NCI-H2171 treated with DMSO at 0.1 percent for 48 hours (cell line): ENCODE measurements around the gene TMEM165.
"Not testable (repeated sequence)": the region's sequence is repeated elsewhere in the genome, so short reads cannot be mapped to it uniquely, and the experiment has no call there.

Experiments used
- DNase-seq: peaks from one replicate; lab custom pipeline; 2025; lab: John Stamatoyannopoulos, UW

Gene TMEM165, protein sequence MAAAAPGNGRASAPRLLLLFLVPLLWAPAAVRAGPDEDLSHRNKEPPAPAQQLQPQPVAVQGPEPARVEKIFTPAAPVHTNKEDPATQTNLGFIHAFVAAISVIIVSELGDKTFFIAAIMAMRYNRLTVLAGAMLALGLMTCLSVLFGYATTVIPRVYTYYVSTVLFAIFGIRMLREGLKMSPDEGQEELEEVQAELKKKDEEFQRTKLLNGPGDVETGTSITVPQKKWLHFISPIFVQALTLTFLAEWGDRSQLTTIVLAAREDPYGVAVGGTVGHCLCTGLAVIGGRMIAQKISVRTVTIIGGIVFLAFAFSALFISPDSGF

DNA sequence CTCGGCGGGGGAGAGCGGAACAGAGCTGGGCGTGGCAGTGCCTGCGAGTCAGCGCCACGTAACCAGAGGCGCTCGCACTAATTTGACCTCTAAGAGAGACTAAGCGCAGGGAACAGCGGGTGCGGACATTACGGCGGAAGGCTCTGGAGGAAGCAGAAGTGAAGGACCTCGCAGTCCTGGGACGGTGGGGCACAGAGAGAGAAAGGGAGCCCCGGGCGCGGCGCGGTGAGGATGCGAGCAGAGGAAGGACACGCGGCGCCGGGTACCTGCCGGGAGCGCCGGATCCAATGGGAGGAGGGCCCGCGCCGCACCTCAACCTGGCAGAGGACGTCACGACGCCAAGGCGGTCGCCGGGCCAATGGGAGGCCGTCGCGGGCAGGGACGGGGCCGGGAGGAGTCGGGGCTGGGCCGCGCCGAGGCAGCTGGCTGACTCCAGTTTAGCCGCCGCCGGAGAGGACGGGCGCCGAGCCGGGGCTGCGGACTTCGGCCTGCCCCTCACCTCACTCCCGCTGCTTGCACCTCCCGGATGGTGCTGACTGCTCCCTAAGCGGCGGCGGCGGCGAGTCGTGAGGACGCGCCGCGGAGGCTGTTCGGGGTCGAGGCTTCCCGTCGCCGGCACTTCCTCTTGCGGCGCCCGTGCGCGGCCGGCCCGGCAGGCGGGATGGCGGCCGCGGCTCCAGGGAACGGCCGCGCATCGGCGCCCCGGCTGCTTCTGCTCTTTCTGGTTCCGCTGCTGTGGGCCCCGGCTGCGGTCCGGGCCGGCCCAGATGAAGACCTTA, at the start of gene TMEM165:
TMEM165 (plus strand) TSS at position 429 of the 779 bp plus-strand sequence; CDS start at position 662, 233 bp downstream.
- peak; percentile 74 for DNase-seq

DNA sequence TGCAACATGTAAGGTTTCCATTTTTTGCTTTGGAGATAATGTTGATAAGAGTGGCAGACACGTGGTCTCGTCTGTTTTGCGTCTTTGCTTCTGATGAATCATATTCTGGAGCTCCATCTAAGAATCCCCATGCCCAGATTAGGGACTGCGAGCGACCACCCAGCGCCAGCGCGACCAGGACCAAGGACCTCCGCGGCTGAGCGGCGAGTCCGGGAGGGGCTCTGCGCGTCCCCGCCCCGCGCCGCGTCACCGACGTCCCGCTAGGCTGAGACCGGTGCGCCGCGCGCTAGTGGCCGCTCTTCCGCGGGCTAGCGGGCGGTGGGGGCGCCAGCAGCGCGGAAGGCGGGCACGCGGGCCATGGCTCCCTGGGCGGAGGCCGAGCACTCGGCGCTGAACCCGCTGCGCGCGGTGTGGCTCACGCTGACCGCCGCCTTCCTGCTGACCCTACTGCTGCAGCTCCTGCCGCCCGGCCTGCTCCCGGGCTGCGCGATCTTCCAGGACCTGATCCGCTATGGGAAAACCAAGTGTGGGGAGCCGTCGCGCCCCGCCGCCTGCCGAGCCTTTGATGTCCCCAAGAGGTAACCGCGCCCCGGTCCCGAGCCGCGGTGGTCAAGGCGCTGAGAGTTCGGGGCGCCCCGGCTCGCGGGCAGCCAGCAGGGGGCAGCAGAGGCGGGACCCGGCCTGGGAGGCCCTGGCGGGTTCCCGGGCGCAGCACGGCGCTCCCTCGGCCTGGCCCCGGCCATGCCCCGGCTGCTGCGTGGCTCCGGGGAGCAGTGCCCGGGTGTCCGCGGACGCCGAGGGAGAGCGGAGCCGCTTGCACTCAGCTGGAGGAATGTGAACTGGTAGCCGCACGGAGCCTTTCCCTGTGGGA, 49.5 kb upstream of the TMEM165 start, which contains the start of gene SRD5A3:
SRD5A3 (plus strand) TSS at position 263 of the 871 bp plus-strand sequence; CDS start at position 358, 95 bp downstream.
- DNase-seq, result peak; percentile 64

DNA sequence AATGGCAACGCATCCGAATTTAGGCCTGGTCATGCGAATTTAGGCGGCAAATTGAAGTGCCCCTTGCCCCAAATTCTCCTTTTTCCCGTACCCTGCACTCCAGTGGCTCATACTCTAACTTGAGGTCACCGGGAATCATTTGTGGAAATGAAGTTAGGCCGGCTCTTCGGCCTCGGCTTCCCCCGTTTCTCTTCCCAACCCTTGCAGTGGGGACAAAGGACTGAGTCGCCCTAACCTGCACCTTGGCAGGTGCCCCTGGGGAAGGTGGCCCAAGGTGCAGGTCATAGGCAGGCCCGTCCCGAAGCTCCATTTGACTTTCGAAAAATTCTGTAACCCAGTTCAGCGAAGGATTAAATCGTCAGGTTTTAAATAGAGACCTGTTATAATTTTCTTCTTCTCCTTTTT, 48.9 kb upstream of the TMEM165 start:
- no peak for DNase-seq

DNA sequence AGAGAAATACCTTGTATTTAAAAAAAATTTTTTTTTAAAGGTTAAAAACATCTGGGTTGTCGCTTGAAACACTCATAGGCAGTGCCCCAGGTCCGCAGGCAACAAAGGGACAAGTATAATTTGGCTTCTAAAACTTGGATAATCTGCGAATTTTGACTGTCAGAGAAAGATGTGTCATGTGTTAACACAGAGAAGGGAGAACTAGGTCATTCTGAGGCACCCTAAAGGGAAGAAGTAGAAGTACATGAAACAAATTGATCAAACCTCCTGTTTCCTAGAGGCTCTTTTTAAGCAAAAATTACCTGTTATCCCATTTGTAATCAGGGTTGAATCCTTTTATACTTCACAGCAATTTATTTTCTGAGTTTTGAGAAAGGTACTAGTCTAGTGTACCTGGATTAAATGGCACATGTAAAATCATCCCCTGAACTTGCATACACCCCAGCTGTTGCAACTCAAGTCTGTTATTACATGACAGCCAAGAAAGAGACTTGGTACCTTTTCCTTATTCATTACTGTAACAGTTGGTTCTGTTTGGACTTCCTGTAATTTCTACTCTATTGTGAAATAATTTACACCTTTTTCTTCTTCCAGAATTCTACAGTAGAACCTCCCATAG, 48.0 kb upstream of the TMEM165 start:
- no peak for DNase-seq

DNA sequence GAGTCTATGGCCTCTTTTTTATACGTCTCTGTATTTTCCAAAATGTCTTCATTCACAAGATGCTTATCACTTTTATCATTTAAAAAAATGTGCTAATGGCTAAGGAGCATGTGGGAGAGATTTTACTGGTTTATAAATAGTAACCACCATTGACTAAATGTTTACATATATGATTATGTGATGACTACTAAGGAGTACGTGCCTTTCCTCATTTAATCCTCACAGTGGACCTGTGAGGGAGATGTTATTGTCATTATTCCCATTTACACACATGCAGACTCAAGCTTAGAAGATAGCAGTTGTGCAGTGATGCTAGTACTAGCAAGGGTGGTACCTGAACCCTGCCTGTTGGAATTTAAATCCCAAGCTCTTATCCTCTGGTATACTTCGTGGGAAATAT, 47.3 kb upstream of the TMEM165 start:
- DNase-seq, result no peak

DNA sequence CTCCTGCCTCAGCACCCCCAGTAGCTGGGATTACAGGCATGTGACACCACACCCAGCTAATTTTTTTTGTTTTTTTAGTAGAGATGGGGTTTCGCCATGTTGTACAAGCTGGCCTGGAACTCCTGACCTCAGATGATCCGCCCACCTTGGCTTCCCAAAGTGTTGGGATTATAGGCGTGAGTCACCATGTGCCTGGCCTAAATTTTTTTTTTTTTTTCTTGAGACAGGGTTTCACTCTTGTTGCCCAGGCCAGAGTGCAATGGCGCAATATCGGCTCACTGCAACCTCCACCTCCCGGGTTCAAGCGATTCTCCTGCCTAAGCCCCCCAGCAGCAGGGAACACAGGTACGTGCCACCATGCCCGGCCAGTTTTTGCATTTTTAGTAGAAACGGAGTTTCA, 44.9 kb upstream of the TMEM165 start:
- not testable (repeated sequence) for DNase-seq

DNA sequence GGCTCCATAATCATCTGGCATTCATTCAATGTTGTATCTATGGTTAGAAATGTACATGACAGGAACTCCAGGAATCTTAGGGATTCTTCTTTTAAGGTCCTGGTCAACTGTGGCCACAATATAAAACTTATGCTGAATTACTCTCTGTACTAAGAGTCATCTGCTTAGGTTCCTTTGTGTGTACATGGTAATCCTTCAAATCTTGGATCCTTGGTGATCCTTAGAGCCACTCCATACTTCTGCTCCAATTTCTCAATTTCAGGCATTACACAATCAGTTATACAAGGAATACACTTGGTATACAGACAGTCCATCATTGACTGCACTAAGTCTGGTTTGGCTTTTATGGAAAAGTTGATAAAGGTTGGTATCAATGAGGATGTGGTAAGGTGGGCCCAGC, 43.9 kb upstream of the TMEM165 start:
- DNase-seq, result no peak

DNA sequence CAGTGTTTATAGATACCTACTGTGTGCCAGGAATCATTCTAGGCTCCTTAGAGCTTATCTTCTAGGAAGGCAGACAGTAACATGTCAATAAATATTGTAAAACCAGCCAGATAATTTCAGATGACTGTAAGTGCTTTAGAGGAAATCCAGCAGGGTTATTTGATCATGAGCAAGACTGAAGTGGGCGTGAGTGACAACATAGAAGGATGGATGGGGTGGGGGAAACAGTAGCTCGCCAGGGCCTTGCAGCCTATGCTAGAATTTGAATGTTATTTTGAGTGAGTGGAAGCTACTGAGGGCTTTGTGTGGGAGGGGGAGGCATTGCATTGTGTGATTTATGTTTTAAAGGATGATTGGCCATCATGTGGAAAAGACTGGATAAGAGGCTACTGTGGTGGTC, 43.0 kb upstream of the TMEM165 start:
- no peak for DNase-seq

DNA sequence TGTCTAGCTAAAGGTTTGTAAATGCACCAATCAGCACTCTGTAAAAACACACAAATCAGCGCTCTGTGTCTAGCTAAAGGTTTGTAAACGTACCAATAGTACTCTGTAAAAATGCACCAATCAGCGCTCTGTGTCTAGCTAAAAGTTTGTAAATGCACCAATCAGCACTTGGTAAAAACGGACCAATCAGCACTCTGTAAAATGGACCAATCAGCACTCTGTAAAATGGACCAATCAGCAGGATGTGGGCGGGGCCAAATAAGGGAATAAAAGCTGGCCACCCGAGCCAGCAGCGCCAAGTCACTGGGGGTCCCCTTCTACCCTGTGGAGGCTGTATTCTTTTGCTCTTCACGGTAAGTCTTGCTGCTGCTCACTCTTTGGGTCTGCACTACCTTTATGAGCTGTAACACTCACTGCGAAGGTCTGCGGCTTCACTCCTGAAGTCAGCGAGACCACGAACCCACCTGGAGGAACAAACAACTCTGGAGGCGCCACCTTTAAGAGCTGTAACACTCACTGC, 42.5 kb upstream of the TMEM165 start:
- not testable (repeated sequence) for DNase-seq

DNA sequence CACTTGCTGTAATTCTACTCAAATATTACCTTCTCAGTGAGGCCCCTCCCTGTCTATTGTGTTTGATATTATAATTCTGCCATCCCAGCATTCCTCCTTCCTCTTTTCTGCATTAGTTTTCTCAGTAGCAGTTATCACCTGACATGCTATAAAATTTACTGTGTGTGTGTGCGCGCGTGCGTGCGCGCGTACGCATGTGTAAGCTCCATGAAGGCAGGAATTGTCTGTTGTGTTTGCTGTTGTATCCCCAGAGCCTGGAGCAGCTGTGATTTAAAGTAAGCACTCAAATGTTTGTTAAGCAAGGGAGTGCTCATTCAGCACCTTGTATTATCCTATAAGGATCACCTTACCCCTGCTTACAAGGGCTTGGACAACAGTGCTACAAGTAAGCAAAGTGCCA, 41.1 kb upstream of the TMEM165 start:
- no peak for DNase-seq

DNA sequence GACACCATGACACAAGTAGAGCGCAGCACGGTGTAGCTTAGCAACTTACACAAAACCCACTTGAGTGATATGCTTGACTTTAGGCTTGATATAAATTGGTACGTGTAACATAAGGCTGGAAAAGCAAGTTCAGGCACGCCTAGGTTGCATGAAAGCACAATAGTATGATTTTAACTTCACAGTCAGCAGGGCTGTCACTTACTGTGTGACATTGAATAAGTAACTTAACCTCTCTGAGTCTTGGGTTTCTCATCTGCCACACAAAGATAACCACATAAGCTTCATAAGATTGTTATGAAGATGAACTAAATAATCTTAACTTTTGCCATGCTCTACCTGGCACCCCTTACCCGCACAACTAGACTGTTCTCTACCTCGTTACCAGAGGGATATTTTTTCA, 40.2 kb upstream of the TMEM165 start:
- DNase-seq, result peak; percentile 25

DNA sequence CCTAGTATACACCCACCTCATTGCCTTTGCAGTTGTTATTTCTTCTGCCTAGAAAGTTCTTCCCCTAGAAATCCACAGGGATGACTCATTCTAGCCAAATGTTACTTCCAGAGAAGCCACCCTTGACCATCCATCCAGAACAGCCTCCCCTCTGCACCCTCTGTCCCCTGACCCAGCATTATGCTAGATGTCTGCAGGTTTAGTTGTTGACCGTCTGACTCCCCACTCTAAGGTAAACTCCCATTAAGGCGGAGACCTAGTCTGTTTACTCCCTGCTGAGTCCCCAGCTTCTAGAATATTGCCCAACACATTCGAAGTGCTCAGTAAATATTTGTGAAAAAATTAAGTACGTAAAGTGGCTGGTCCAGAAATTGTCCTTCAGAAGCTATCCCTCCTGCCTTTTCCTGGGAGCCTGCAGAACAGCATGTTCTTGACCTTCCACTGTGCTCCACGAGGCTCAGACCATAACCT, 38.7 kb upstream of the TMEM165 start:
- no peak for DNase-seq

DNA sequence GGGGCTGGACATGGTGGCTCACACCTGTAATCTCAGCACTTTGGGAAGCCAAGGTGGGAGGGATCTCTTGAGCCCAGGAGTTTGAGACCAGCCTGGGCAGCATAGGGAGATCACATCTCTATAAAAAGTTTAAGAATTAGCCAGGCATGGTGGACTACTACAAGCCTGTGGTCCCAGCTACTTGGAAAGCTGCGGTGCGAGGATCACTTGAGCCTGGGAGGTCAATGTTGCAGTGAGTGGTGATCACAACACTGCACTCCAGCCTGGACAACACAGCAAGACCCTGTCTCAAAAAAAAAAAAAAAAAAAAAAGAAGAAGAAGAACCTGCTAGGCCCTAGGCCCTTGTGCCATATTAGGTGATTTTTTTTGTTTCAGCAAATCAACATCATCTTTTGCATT, 37.5 kb upstream of the TMEM165 start:
- no peak for DNase-seq

DNA sequence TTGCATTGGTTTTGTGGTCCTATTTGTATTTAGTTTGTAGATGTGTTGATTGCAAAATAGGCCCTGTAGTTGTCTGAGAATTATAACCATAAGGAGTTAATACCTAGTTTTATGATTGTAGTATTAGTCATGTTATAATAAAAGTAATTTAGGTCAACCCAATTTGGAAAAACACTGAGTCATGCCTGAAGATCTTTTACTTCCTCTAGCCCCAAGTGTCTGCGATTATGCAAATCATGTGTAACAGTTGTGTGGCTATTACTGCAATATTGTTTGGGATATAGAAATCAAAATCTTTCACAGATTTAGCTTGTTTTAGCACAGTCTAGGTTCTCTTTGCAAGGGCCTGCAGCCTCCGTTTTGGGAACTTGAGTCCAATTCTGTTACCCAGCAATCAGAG, 37.1 kb upstream of the TMEM165 start:
- no peak for DNase-seq

DNA sequence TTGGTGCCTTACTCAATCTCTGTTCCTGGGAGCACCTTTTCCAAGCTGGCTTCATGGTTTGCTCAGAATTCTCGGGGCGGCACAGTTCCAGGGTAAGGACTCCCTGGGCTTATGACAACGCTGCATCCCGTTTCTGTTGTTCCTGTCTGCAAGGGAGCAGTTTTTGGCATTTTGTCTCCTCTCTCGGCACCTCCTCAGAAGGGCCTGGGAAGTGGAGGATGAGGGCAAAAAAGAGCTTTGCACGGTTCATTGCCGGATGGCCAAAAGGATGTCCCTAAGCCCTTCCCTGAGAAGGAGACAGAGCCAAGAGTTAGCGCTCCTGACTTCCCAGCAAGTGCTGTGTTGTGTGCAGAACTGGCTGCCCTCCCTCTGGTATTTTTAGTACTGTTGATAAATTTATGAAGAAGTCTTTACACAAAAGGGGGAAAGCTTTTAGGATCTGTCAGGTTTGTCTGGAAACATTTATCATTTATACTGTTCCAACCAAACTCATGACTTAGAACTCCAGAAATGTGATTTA, 36.3 kb upstream of the TMEM165 start:
- no peak for DNase-seq

DNA sequence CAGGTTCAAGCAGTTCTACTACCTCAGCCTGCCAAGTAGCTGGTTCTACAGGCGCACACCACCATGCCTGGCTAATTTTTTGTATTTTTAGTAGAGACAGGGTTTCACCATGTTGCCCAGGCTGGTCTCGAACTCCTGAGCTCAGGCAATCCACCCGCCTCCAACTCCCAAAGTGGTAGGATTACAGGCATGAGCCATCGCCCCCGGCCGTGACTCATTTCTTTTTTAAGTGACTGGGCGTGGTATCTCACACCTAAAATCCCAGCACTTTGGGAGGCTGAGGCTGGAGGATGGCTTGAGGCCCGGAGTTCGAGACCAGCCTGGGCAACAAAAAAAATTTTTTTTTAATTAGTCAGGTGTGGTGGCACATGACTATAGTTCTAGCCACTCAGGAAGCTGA, 32.8 kb upstream of the TMEM165 start:
- not testable (repeated sequence) for DNase-seq

DNA sequence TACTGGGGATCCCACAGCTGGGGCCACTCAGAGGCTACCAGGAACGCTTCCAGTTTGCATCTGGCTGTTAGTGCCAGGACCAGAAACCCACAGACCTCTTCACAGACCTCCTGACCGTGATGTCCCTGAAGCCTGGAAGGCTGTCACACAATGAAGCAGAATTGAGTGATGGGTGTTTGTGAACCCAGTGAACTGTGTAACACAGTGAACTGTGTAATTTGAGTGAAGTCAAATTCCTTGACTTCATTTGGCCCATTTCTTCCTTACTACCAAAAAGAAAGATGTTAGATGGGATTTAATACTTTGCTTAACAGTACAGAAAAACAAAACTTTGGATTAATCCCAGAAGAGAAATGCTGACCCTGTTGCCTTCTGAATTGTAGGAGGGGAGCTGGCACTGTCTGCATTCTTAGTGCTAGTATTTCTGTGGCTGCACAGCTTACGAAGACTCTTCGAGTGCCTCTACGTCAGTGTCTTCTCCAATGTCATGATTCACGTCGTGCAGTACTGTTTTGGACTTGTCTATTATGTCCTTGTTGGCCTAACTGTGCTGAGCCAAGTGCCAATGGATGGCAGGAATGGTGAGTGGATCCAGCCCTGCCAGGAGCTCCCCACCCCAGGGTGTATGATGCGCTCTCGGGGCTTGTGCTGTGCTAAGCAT, 31.9 kb upstream of the TMEM165 start:
- no peak for DNase-seq

DNA sequence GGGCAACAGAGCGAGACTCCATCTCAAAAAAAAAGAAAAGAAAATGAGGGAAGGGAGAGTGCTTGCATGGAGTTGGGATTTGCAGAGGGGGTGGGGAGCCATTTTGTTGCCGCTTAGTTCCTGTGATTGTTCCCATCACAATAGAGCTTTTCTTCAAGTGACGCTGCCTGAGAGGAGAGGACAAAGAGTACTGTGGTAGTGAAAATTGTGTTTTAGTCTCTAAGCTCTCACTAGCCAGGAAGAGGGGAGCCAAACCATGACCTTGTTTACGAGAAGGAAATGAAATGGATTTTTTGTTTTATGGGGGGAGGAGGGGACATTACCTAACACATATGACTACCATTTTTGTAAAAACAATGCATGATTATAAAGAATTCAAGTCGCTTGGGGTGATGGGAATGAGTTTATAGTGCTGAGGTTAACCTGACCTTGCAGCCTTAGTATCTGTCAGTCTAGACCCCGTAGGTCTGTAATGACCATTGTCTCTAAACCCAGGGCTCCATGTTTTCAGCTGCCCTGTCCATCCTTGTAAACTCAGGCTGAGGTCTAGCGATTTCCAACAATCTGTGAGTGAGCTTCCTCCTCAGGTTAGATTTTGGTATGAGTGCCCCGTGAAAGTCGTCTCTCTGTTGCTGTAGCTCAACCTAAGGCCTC, 30.9 kb upstream of the TMEM165 start:
- DNase-seq, result no peak

DNA sequence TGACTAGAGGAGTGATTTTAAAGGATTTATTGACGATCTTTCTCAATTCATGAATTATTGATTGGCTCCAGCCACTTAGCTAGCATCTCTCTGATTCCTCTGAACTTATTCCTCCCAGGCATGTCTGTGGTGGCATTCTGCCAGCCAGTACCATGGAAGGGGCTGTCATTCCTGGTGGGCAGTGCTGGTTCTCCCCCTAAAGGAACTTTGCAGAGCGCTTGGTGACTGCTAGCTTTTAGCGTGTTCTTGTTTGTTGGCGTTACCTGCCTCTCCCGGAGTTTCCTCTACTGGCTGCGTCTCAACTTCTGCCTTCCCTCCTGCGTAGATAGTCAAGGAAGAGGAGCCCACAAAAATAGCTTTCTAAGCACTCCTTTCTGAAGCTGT, 30.4 kb upstream of the TMEM165 start:
- no peak for DNase-seq

DNA sequence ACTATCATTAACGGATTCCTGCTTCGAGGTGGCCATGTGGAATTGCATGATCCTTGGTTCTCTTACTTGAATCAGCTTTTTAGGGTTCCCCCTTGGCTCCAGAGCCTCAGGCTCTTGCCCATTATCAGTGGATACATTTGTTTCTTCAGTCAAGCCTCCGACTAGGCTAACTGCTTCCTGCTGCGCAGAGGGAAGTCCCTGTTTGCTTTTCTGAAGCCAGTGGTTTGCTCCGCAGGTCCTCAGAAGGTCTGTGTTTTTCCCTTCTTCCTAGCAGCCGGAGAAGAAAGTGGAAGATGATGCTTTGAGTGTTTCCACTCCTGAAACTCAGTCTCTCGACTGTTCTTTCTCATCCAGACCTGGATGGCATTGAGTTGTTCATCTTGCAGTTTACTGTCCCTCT, 29.1 kb upstream of the TMEM165 start:
- no peak for DNase-seq
